HG03565 (cell line): ENCODE results near the gene ATP6V0D1.

Experiments
- ATAC-seq: cut with Tn5 transposase; IDR thresholded peaks from one replicate; pipeline ENCODE4 v1.9.1; 2021; ENCODE audit warnings: mild to moderate bottlenecking, moderate library complexity; ENCODE audit not compliant: unreplicated experiment

ATP6V0D1 gene

GRCh38 chr16:67394155-67395104 is 86.5 kb downstream of the ATP6V0D1 start:
- no peak for ATAC-seq

- no peak for ATAC-seq
These were observed 87.2 kb downstream of the ATP6V0D1 start for GRCh38 chr16:67393788-67394154.

GRCh38 chr16:67393111-67393787 is 87.7 kb downstream of the ATP6V0D1 start, which contains the start of gene TPPP3:
Gene TPPP3, minus strand, starts transcription at chr16:67393498. Its CDS starts 2,387 bp downstream, at chr16:67391111.
- no peak for ATAC-seq

- no peak for ATAC-seq
These were observed 88.5 kb downstream of the ATP6V0D1 start for GRCh38 chr16:67392301-67393059.

DNA sequence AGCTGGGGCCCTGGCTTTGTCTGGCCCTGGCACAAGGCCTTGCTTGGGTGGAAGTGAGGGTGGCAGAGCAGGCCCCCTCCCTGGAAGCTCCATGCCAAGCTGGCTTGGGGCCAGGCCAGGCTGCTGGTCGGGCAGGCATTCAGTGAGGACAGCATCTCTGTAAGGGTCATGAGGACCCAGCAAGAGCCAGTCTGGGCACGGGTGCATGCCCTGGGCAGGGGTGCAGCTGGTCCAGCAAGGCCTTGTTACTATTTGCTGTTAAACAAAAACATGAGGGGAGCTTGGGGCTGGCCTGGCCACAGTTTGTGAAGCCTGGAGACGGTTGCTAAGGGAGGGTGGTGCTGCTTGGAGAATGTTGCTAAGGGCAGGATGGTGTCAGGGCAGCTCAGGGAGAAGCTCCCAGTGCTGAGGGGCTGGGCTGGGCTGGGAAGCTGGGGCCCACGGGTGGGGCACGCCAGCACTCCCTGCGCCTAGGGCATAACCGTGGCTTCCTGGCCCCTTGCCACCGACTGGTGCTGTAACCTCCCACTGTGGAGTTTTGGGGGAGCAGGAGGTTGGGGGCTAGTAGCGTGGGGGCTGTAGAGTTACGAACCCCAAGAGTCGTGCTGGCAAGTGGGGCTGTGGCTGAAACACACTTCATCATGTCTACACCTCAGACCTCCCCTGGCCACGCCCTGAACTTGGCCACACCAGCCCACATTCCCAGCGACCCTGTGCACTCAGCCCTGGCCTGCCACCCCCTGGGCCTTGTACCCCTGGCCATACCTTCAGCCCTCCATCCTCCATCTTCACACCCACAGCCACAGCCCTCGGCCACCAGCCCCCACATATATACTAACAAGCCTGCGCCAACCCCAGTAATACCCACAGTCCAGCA is 89.3 kb downstream of the ATP6V0D1 start:
- no peak for ATAC-seq

DNA sequence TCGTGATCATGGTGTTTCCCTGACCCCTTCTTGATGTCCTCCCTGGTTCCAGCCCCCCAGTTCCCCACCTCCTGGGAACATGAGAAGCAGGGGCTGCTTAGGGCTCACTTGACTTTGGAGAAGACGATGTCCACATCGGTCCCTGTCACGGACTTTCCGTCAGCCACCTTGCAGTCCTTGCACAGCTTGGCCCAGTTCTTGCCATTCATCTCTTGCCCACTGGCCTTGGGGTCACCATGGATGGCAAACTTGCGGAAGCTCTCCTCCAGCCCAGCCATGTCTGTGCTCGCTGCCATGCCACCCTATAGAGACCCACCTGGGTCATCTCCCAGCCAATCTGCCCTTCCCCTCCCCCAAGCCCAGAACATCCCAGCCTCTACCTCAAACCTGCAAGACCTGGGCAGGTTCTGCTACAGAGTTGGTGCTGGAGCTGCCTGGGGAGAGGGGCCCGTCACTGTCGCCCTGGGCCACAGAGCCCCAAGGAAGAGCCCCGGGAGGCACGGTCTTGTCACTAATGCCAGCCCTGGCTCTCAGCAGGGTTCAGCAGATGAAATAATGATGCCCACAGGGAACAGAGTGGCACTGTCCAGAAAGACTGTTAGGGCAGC is 90.0 kb downstream of the ATP6V0D1 start:
- no peak for ATAC-seq

- no peak for ATAC-seq
These were observed 90.8 kb downstream of the ATP6V0D1 start for GRCh38 chr16:67389911-67390815.

GRCh38 chr16:67388591-67388990 is 92.4 kb downstream of the ATP6V0D1 start:
- ATAC-seq: no peak

- no peak for ATAC-seq
These were observed 92.8 kb downstream of the ATP6V0D1 start for GRCh38 chr16:67388191-67388590.
